ENCODE data around the gene SPSB1. TPM values are rescaled to one million over a fixed set of nuclear protein-coding genes. Genes with fewer than 3 reads are reported as not detected.

The SPSB1 gene
- polyA plus RNA-seq, 1 donor from 2014 or later, result 1.4 TPM

GRCh38 chr1:9281071-9281827 is 11.4 kb upstream of the SPSB1 start (continued):
- TF ChIP-seq POLR2AphosphoS5 (IDR thresholded peaks at IDR 0.05), result no peak
- TF ChIP-seq SMC3 (conservative IDR thresholded peaks at IDR 0.05; ENCODE audit: poor library complexity), result no peak

GRCh38 chr1:9281908-9282695 is 10.6 kb upstream of the SPSB1 start:
- Histone ChIP-seq H3K4me2 (ENCODE audit: low read length) (no peak overlapping the region), H3K4me3 (ENCODE audit: low read length) (no peak overlapping the region), H3F3A (ENCODE audit: insufficient read depth, low read length, poor library complexity, severe bottlenecking) (no peaks in the 10 kb centered on the region), H2AFZ (ENCODE audit: low read depth, low read length) (no peak overlapping the region), H3K79me2 (replicated peaks; ENCODE audit: insufficient read depth, low read length) (no peaks in the 10 kb centered on the region), H3K36me3 (ENCODE audit: insufficient read depth, low read length) (no peaks in the 10 kb centered on the region), H3K27ac (ENCODE audit: low read length) (no peak overlapping the region), H4K20me1 (ENCODE audit: insufficient read depth) (no peaks in the 10 kb centered on the region), H3K9ac (ENCODE audit: low read length) (no peak overlapping the region), H3K9me3 (ENCODE audit: low read length) (no peaks in the 10 kb centered on the region), H3K9me2 (ENCODE audit: insufficient read depth, low read length) (no peaks in the 10 kb centered on the region), H3K27me3 (ENCODE audit: insufficient read depth, low read depth, low read length) (no peaks in the 10 kb centered on the region)
- TF ChIP-seq TAF1 (IDR thresholded peaks at IDR 0.05; ENCODE audit: low read depth) (no peak), REST (IDR thresholded peaks at IDR 0.05; ENCODE audit: borderline replicate concordance) (no peak), EP300 (conservative IDR thresholded peaks at IDR 0.05; ENCODE audit: poor library complexity, severe bottlenecking) (no peak), SMC3 (conservative IDR thresholded peaks at IDR 0.05; ENCODE audit: poor library complexity) (no peak), POLR2AphosphoS5 (IDR thresholded peaks at IDR 0.05) (no peak), EZH2 (IDR thresholded peaks at IDR 0.05; ENCODE audit: borderline replicate concordance, insufficient read depth, low read length, poor library complexity, severe bottlenecking) (no peak), CTCF (IDR thresholded peaks at IDR 0.05; ENCODE audit: poor library complexity, severe bottlenecking) (no peak), RAD21 (conservative IDR thresholded peaks at IDR 0.05) (no peak), MXI1 (conservative IDR thresholded peaks at IDR 0.05; ENCODE audit: poor library complexity, severe bottlenecking) (no peak)

- no peaks in the 10 kb centered on the region for H3K9me3 ChIP-seq (ENCODE audit: low read length)
- H3F3A ChIP-seq (ENCODE audit: insufficient read depth, low read length, poor library complexity, severe bottlenecking), result no peaks in the 10 kb centered on the region
- H3K4me3 ChIP-seq (ENCODE audit: low read length), result no peak overlapping the region
- H3K79me2 ChIP-seq (replicated peaks; ENCODE audit: insufficient read depth, low read length), result no peaks in the 10 kb centered on the region
- H3K9me2 ChIP-seq (ENCODE audit: insufficient read depth, low read length), result no peaks in the 10 kb centered on the region
- no peaks in the 10 kb centered on the region for H3K27me3 ChIP-seq (ENCODE audit: insufficient read depth, low read depth, low read length)
- no peak for TF ChIP-seq TAF1 (IDR thresholded peaks at IDR 0.05; ENCODE audit: low read depth)
- TF ChIP-seq EZH2 (IDR thresholded peaks at IDR 0.05; ENCODE audit: borderline replicate concordance, insufficient read depth, low read length, poor library complexity, severe bottlenecking), result no peak
- no peak for TF ChIP-seq MXI1 (conservative IDR thresholded peaks at IDR 0.05; ENCODE audit: poor library complexity, severe bottlenecking)
- no peak for TF ChIP-seq CTCF (IDR thresholded peaks at IDR 0.05; ENCODE audit: poor library complexity, severe bottlenecking)
- no peak for TF ChIP-seq RAD21 (conservative IDR thresholded peaks at IDR 0.05)
- no peak for TF ChIP-seq SMC3 (conservative IDR thresholded peaks at IDR 0.05; ENCODE audit: poor library complexity)
- no peak for TF ChIP-seq EP300 (conservative IDR thresholded peaks at IDR 0.05; ENCODE audit: poor library complexity, severe bottlenecking)
- TF ChIP-seq REST (IDR thresholded peaks at IDR 0.05; ENCODE audit: borderline replicate concordance), result no peak
- no peak for TF ChIP-seq POLR2AphosphoS5 (IDR thresholded peaks at IDR 0.05)
- no peak overlapping the region for H3K4me2 ChIP-seq (ENCODE audit: low read length)
- no peak overlapping the region for H2AFZ ChIP-seq (ENCODE audit: low read depth, low read length)
- H3K36me3 ChIP-seq (ENCODE audit: insufficient read depth, low read length), result no peaks in the 10 kb centered on the region
- no peaks in the 10 kb centered on the region for H4K20me1 ChIP-seq (ENCODE audit: insufficient read depth)
- H3K9ac ChIP-seq (ENCODE audit: low read length), result no peak overlapping the region
- no peak overlapping the region for H3K27ac ChIP-seq (ENCODE audit: low read length)
Measured at GRCh38 chr1:9282696-9282955, 10.1 kb upstream of the SPSB1 start.

All from neural cell (in vitro differentiated cells).